ENCODE data around the gene HDAC4. TPM values are rescaled to one million over a fixed set of nuclear protein-coding genes. Genes with fewer than 3 reads are reported as not detected.

HDAC4 gene
- total and polyA plus RNA-seq, 2 of the 4 experiments (the other 2 are of a cell fraction): 4.1 to 7.2 TPM

DNA sequence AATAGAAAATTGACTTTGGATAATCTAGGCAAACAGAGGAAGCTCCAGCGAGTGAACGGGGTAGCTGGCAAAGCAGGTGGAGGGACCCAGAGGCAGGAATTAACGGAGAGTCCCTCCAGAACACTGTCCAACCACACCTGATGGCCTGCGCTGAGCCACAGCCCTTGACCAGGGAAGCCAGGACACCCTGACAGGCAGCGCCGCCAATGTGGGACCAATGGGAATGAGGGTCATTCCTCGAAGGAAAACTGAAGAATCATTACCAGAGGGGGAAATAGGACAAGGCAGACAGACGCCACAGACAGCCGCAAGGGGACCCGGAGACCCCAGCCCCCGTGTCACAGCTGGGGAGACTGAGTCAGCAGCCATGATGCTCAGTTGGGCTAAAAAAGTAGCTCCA is 40.8 kb downstream of the HDAC4 start:
- Histone ChIP-seq H3K79me1 (ENCODE audit: low read depth in 1 of 2, low read length in 2 of 2) (peaks cover 34 to 75% of the 10 kb centered on the region in 2 experiments), H3K4me1 (ENCODE audit: control insufficient read depth, insufficient read depth, low read length) (peaks cover 16% of the 10 kb centered on the region), H3K27me3 (ENCODE audit: control insufficient read depth, insufficient read depth, low read length) (no peaks in the 10 kb centered on the region), H3K14ac (replicated peaks; ENCODE audit: low read depth, low read length) (no peak overlapping the region), H3K23ac (ENCODE audit: low read depth, low read length) (no peak overlapping the region), H3K27ac (ENCODE audit: insufficient read depth, low read length) (no peak overlapping the region), H2BK5ac (ENCODE audit: low read depth, low read length, poor library complexity, severe bottlenecking) (no peak overlapping the region), H4K8ac (ENCODE audit: low read depth in 2 of 2, low read length in 2 of 2) (no peak overlapping the region), H2BK15ac (ENCODE audit: low read depth, low read length) (no peak overlapping the region), H2AK5ac (ENCODE audit: low read depth, low read length) (no peak overlapping the region), H3K4ac (ENCODE audit: low read depth, low read length) (no peak overlapping the region), H2BK120ac (ENCODE audit: low read depth, low read length) (no peak overlapping the region), H3K9me1 (ENCODE audit: insufficient read depth, low read length) (peaks cover 13% of the 10 kb centered on the region), H3K36me3 (ENCODE audit: control insufficient read depth, insufficient read depth, low read length) (0 out of 2 replicates have a peak, but pooled peaks cover 2% of the 10 kb centered on the region), H3K4me3 (ENCODE audit: insufficient read depth, low read depth, low read length) (no peak overlapping the region), H3K9ac (ENCODE audit: low read depth, low read length) (no peak overlapping the region), H3K9me3 (ENCODE audit: control insufficient read depth, insufficient read depth, low read length) (no peaks in the 10 kb centered on the region), H3K4me2 (ENCODE audit: low read depth, low read length) (no peak overlapping the region), H2AK9ac (replicated peaks; ENCODE audit: low read depth, low read length, poor library complexity) (no peak overlapping the region), H4K5ac (ENCODE audit: low read depth, low read length) (no peak overlapping the region), H2AFZ (replicated peaks; ENCODE audit: low read length, poor library complexity) (no peak overlapping the region), H3K56ac (ENCODE audit: extremely low read depth, insufficient read depth, low read length) (no peak overlapping the region), H2BK20ac (ENCODE audit: low read depth, low read length) (no peak overlapping the region), H4K20me1 (ENCODE audit: insufficient read depth, low read length) (peaks cover 20% of the 10 kb centered on the region), H3K18ac (ENCODE audit: low read depth, low read length) (no peak overlapping the region), H4K91ac (ENCODE audit: insufficient read depth, low read depth, low read length) (no peak overlapping the region)
- dilution Hi-C loops (cut with HindIII; ENCODE audit: low sequenced_read_pairs, unreplicated experiment): no loop called here
- CTCF ChIA-PET: no interaction called here
- in situ Hi-C loops (cut with MboI; ENCODE audit: low sequenced_read_pairs): no loop called here
- BruUV-seq (replicated peaks): no TSS peak
- POLR2A ChIA-PET (ENCODE audit: unreplicated experiment): no interaction called here
- WGBS, 2 experiments (ENCODE audit: extremely low coverage in 2 of 2, insufficient read length in 1 of 2): 92% methylated on average over 2 of the region's 11 CpGs; no CpG with 5 or more reads in 1 of the 2 experiments
- no peak for DNase-seq
- intact Hi-C loops (cut with micrococcal nuclease): no loop called here
- no peak for ATAC-seq (ENCODE audit: low read depth)
- no peak for TF ChIP-seq BHLHE40 (IDR thresholded peaks at IDR 0.05; ENCODE audit: low read depth, low read length)
- TF ChIP-seq RCOR1 (IDR thresholded peaks at IDR 0.05; ENCODE audit: insufficient replicate concordance, low read length): no peak
- TF ChIP-seq MAZ (IDR thresholded peaks at IDR 0.05; ENCODE audit: borderline replicate concordance, low read depth, low read length): no peak
- TF ChIP-seq FOS (IDR thresholded peaks at IDR 0.05; ENCODE audit: low read depth, low read length): no peak
- TF ChIP-seq, protein P1, sequence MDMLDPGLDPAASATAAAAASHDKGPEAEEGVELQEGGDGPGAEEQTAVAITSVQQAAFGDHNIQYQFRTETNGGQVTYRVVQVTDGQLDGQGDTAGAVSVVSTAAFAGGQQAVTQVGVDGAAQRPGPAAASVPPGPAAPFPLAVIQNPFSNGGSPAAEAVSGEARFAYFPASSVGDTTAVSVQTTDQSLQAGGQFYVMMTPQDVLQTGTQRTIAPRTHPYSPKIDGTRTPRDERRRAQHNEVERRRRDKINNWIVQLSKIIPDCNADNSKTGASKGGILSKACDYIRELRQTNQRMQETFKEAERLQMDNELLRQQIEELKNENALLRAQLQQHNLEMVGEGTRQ (IDR thresholded peaks at IDR 0.05; ENCODE audit: low read depth, low read length): no peak
- TF ChIP-seq, protein P2, sequence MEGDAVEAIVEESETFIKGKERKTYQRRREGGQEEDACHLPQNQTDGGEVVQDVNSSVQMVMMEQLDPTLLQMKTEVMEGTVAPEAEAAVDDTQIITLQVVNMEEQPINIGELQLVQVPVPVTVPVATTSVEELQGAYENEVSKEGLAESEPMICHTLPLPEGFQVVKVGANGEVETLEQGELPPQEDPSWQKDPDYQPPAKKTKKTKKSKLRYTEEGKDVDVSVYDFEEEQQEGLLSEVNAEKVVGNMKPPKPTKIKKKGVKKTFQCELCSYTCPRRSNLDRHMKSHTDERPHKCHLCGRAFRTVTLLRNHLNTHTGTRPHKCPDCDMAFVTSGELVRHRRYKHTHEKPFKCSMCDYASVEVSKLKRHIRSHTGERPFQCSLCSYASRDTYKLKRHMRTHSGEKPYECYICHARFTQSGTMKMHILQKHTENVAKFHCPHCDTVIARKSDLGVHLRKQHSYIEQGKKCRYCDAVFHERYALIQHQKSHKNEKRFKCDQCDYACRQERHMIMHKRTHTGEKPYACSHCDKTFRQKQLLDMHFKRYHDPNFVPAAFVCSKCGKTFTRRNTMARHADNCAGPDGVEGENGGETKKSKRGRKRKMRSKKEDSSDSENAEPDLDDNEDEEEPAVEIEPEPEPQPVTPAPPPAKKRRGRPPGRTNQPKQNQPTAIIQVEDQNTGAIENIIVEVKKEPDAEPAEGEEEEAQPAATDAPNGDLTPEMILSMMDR (conservative IDR thresholded peaks at IDR 0.05; ENCODE audit: low read depth, low read length): no peak
- TF ChIP-seq, protein P3, sequence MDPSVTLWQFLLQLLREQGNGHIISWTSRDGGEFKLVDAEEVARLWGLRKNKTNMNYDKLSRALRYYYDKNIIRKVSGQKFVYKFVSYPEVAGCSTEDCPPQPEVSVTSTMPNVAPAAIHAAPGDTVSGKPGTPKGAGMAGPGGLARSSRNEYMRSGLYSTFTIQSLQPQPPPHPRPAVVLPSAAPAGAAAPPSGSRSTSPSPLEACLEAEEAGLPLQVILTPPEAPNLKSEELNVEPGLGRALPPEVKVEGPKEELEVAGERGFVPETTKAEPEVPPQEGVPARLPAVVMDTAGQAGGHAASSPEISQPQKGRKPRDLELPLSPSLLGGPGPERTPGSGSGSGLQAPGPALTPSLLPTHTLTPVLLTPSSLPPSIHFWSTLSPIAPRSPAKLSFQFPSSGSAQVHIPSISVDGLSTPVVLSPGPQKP (IDR thresholded peaks at IDR 0.05; ENCODE audit: borderline replicate concordance, low read depth, low read length): no peak
- no peak for TF ChIP-seq RAD21 (IDR thresholded peaks at IDR 0.05; ENCODE audit: low read length)
- TF ChIP-seq MAFK (IDR thresholded peaks at IDR 0.05; ENCODE audit: low read depth, low read length): no peak
- TF ChIP-seq MXI1 (IDR thresholded peaks at IDR 0.05; ENCODE audit: borderline replicate concordance, low read depth, low read length): no peak
- no peak for TF ChIP-seq NFE2L2 (IDR thresholded peaks at IDR 0.05; ENCODE audit: low read depth, low read length)
- TF ChIP-seq CHD1 (IDR thresholded peaks at IDR 0.05; ENCODE audit: low read depth, low read length): no peak
- no peak for TF ChIP-seq RFX5 (IDR thresholded peaks at IDR 0.05; ENCODE audit: low read depth, low read length)
- TF ChIP-seq CEBPB (IDR thresholded peaks at IDR 0.05; ENCODE audit: low read depth, low read length): no peak
- TF ChIP-seq POLR2A (IDR thresholded peaks at IDR 0.05; ENCODE audit: low read depth, low read length): no peak

Data from IMR-90 (cell line).